Activated T-cell treated with anti-CD3 and anti-CD28 coated beads, Interleukin-2, amount 50 U/mL, for 4 hours (primary cell): ENCODE measurements around the gene KATNBL1. TPM values are rescaled to one million over a fixed set of nuclear protein-coding genes. Genes with fewer than 3 reads are reported as not detected.
A peak's percentile ranks its signal among the peaks of the same experiment; 100 is the strongest.

Source experiments
- ATAC-seq, 2 donors: fragments of 200-7000 bp; cut with Tn5 transposase; one replicate each; pipeline ENCODE4 v1.10.0; 2021
- DNase-seq: peaks from one replicate; pipeline ENCODE4 v3.0.0-alpha.2; 2020
- H3K27me3 Mint-ChIP-seq: one replicate; pipeline ENCODE4 v1.8.0; 2021; ENCODE audit warnings: low read depth, mixed read lengths
- H3K36me3 Mint-ChIP-seq: one replicate; pipeline ENCODE4 v1.8.0; 2022; ENCODE audit warnings: mixed read lengths; ENCODE audit not compliant: insufficient read depth
- H3K4me1 Mint-ChIP-seq: one replicate; pipeline ENCODE4 v1.8.0; 2021; ENCODE audit warnings: low read depth, mixed read lengths
- H3K4me3 Mint-ChIP-seq: one replicate; pipeline ENCODE4 v1.8.0; 2021; ENCODE audit warnings: mild to moderate bottlenecking, moderate library complexity, mixed read lengths
- H3K9me3 Mint-ChIP-seq: one replicate; pipeline ENCODE4 v1.8.0; 2021; ENCODE audit warnings: mixed read lengths
- total RNA-seq, 3 donors: library from RNA; stranded (reverse); gene quantifications; one replicate each; pipeline ENCODE4 v1.2.1, GENCODE V29; 2021

KATNBL1 gene, protein sequence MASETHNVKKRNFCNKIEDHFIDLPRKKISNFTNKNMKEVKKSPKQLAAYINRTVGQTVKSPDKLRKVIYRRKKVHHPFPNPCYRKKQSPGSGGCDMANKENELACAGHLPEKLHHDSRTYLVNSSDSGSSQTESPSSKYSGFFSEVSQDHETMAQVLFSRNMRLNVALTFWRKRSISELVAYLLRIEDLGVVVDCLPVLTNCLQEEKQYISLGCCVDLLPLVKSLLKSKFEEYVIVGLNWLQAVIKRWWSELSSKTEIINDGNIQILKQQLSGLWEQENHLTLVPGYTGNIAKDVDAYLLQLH
- total RNA-seq = 10 to 100 TPM; 30.8 to 35.1 (median 34.0) TPM

DNA sequence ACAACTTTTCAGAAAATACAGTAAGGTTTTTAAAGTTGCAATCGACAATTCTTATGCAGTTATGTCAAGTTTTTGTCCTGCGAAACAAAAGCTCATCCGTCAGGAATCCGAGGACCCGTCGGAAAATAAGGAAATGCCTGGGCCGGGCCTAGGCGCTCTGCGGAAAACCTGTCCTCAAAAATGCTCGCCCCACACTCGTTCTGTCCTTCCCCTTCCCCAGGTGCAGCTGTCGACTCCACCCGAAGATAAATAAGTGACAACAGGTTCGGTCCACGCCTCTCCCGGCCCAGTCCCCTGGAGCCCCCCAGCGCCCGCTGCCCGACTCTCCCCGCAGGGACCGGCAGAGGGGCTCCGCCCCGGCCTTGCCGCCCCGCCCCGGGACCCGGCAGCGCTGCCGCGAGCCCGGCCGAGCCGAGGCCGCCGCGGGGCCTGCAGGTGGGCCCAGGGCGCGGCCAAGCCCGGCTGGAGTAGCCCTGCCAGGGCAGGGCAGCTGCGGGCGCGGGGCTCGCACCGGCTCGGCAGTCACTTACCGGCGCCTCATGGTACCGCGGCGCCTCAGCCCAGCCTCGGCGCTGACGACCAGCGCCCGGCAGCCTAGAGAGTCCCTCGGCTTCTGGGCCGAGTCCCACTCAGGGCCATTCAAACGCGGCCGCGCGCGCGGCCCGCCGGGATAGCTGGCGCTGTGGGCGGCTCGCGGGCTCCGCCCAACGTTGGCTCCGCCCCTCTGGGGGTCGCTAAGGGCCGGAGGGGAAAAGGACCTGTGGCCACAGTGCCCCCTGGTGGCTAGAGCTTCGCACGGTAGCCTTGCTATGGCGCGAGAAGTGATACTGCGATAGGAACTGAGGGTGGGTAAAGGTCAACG lies at the start of gene KATNBL1:
Gene KATNBL1, minus strand, starts transcription at position 676 of the 862 bp plus-strand sequence. CDS start 46,420 bp downstream, outside the sequence.
- ATAC-seq (peak; percentile 96 to 97), DNase-seq (peak; percentile 97)
- H3K9me3 Mint-ChIP-seq = no peaks in the 10 kb centered on the region
- H3K36me3 Mint-ChIP-seq = peaks cover 10% of the 10 kb centered on the region
- H3K4me1 Mint-ChIP-seq = peaks cover 19% of the 10 kb centered on the region
- H3K4me3 Mint-ChIP-seq = peak within 1 kb of the TSS; percentile 89
- no peaks in the 10 kb centered on the region for H3K27me3 Mint-ChIP-seq

DNA sequence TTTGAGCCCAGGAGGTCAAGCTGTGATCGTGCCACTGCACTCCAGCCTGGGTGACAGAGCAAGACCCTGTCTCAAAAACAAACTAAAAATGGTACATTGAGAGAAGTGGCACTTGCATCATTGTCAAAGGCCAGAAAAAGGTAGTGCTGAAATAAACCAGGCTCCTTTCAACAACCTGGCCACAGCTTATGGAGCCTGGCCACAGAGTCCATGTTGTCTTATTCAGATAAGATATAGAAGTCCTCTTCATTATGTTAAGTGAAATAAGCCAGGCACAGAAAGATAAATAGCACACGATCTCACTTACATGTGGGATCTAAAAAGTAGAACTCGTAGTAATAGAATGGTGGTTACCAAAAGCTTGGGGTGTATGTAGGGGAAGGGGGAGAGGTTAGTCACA lies 49.7 kb upstream of the KATNBL1 start:
- peaks cover 23% of the 10 kb centered on the region for H3K36me3 Mint-ChIP-seq
- H3K4me3 Mint-ChIP-seq = no peak overlapping the region
- ATAC-seq = no peak

DNA sequence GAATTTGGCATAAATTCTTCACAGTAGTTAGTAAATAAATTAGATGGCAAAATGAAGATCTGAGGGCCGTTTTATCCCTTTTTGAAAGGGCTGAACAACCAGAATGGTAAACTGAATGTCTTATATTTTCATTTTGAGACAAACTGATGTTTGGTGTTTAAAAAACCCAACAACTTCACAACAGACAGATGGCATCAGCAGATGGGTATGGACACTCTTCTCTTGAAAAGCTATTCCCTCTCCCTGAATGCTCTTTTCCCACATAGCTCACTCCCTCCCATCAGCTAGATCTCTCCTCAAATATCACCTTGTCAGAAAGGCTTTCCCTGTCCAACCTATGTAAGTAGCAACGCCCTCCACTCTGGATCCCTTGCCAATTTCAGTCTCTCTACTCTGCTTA lies 48.3 kb upstream of the KATNBL1 start:
- H3K4me1 Mint-ChIP-seq = no peaks in the 10 kb centered on the region
- ATAC-seq (no peak), DNase-seq (no peak)
- no peaks in the 10 kb centered on the region for H3K27me3 Mint-ChIP-seq
- no peaks in the 10 kb centered on the region for H3K9me3 Mint-ChIP-seq
- H3K36me3 Mint-ChIP-seq = peaks cover 32% of the 10 kb centered on the region
- H3K4me3 Mint-ChIP-seq = no peak overlapping the region

More for the DNA sequence above, 49.7 kb upstream of the KATNBL1 start:
- Mint-ChIP-seq H3K9me3 (no peaks in the 10 kb centered on the region), H3K27me3 (no peaks in the 10 kb centered on the region), H3K4me1 (peaks cover 3% of the 10 kb centered on the region)
- DNase-seq = no peak

DNA sequence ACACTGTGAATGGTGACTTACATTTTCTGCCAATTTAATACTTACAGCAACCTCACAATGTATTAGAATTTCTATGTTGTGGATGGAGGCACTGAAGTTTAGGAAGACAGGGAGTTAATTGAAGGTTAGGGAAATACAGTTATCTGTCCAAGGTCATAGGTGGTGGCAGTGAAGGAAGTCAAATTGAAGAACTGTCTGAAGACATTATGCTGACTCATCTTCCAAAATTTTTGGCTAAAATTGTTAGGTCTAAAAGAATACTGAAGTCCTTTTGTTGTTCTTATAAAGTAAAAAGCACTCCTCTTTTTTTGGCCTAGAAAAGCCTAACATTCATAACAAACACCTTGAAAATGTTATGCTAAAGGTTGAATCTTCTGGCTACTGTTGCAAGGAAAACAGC lies 42.6 kb upstream of the KATNBL1 start:
- Mint-ChIP-seq H3K36me3 (peaks cover 37% of the 10 kb centered on the region), H3K9me3 (no peaks in the 10 kb centered on the region), H3K4me3 (no peak overlapping the region), H3K4me1 (peaks cover 8% of the 10 kb centered on the region), H3K27me3 (no peaks in the 10 kb centered on the region)
- ATAC-seq = no peak
- no peak for DNase-seq

DNA sequence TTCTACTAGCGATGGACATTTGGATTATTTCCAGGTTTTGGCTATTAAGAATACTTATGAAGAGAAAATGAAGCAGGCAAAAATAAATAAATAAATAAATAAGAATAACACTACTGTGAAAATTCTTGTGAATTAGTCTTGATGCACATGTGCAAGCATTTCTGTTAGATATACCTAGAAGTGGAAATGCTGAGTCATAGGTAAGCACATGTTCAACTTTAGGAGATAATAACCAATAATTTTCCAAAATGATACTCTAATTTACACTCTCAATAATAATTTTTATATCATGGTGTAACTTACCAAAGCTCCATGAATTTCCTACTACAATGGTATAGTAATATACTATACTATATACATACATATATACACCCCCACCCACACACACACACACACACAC lies 38.3 kb upstream of the KATNBL1 start:
- H3K4me1 Mint-ChIP-seq = peaks cover 8% of the 10 kb centered on the region
- no peaks in the 10 kb centered on the region for H3K9me3 Mint-ChIP-seq
- H3K27me3 Mint-ChIP-seq = no peaks in the 10 kb centered on the region
- peaks cover 26% of the 10 kb centered on the region for H3K36me3 Mint-ChIP-seq
- no peak overlapping the region for H3K4me3 Mint-ChIP-seq
- DNase-seq = no peak
- ATAC-seq = no peak

DNA sequence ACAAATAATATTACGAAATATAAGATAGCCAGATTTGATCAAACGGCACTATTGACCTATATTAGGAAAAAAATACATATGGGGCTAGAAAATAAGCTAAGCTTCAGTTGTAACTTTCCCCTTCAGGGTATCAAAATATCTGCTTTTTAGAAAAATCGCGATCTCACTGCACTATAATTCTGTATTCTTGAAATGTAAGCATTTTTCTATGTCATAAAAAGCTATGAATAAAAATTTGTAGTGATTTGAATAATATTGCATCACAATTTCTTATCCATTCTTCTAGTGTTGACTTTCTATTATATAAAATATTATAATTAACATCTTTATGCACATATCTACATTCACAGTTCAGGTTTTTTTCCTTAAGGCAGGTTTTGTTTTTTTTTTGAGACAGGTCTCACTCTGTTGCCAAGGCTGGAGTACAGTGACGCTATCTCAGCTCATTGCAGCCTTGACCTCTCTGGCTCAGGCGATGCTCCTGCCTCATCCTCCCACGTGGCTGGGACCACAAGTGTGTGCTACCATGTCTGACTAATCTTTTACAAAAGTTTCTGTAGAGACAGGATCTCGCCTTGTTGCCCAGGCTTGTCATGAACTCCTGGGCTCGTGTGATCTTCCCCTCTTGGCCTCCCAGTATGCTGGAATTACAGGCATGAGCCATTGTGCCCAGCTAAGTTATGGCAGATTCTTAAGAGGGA lies 36.5 kb upstream of the KATNBL1 start:
- peaks cover 20% of the 10 kb centered on the region for H3K36me3 Mint-ChIP-seq

DNA sequence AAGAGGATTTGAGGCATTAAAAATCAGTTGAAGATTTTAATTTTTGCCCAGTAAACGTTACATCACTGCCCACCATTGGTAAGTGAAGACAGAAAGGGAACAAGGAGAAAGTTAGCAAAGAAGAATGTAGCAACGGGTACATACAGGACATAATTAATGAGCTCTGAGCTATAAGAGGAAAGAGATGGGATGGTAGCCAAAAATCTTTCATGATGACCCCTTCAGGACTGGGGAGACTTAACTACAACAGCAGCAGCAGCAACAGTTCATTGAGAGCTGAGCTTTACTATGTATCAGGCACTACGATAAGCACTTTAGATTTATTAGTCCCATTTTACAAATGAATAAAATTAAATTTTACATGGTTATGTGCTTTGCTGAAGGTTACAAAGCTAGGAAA lies 33.3 kb upstream of the KATNBL1 start:
- no peak for DNase-seq
- ATAC-seq = no peak
- no peaks in the 10 kb centered on the region for H3K27me3 Mint-ChIP-seq
- no peaks in the 10 kb centered on the region for H3K9me3 Mint-ChIP-seq
- H3K36me3 Mint-ChIP-seq = peaks cover 22% of the 10 kb centered on the region
- peaks cover 24% of the 10 kb centered on the region for H3K4me1 Mint-ChIP-seq
- H3K4me3 Mint-ChIP-seq = no peak overlapping the region

More for the DNA sequence above, 36.5 kb upstream of the KATNBL1 start:
- Mint-ChIP-seq H3K9me3 (no peaks in the 10 kb centered on the region), H3K4me3 (no peak overlapping the region), H3K27me3 (no peaks in the 10 kb centered on the region), H3K4me1 (peaks cover 10% of the 10 kb centered on the region)
- ATAC-seq (peak in 1 of 2 donors; percentile 56), DNase-seq (no peak)

DNA sequence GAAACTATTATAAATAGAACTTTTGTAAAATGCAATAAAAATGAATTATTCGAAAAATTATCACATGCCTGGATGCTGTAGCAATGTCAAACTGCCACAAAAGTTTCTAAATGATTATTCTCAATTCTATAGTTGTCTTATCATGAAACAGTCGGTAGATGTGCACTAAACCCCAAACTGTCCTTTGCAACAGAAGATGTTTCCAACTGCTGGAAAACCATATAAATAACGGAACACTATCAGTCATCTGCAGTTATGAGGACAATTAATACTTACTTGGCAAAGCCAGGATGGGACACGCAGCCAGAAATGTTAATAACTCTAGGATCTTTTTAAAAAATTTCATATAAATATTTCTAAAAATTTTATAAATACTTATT lies 32.4 kb upstream of the KATNBL1 start:
- Mint-ChIP-seq H3K4me3 (no peak overlapping the region), H3K36me3 (peaks cover 25% of the 10 kb centered on the region)
- no peak for ATAC-seq

DNA sequence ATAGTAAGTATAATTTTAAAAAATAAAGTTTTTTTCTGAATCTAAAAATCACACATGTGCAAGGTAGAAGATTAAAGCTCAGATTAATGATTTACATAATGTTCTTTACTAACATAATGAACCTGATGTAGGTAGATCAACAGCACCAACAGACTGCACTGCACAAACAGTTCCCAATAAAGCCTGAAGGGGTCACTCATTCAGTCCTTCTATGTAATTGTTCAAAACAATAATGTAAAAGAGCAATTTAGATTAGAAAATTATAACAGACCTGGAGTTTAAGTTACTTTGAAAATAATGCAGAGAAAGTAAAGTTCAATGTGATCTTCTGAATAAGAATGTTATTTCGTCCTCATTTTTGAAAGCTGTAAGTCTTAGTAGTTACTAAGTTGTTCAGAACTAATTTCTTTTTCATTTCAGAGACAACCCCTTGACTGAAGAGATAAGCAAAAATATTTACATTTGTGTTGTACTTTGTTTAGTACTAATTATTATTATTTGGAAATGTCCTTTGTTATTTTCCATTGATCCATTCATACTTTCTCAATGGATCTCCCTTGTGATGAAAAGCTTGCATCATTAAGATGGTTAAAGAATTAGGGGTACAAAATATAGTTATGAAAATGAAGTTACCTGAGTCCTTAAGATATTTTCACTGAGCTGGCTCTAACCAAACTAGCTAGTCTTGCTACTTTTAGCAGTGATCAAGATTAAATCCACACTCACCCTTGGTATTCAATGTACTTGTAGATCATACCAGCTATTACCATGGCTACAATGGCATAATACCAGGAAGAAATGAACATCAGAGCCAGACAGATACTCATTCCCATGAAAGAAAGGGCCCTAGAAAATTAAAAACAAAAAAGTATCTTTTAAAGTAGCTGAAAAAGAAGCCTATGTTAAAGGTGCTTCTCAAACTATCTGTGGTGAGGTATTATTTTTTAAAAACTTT lies 31.8 kb upstream of the KATNBL1 start:
- Mint-ChIP-seq H3K4me3 (no peak overlapping the region), H3K36me3 (peaks cover 28% of the 10 kb centered on the region), H3K9me3 (no peaks in the 10 kb centered on the region), H3K27me3 (no peaks in the 10 kb centered on the region), H3K4me1 (peaks cover 21% of the 10 kb centered on the region)
- peak; percentile 20 for DNase-seq
- peak; percentile 34 to 54 for ATAC-seq

More for the DNA sequence above, 32.4 kb upstream of the KATNBL1 start:
- H3K4me1 Mint-ChIP-seq = peaks cover 21% of the 10 kb centered on the region
- no peaks in the 10 kb centered on the region for H3K9me3 Mint-ChIP-seq
- no peaks in the 10 kb centered on the region for H3K27me3 Mint-ChIP-seq
- DNase-seq = no peak

DNA sequence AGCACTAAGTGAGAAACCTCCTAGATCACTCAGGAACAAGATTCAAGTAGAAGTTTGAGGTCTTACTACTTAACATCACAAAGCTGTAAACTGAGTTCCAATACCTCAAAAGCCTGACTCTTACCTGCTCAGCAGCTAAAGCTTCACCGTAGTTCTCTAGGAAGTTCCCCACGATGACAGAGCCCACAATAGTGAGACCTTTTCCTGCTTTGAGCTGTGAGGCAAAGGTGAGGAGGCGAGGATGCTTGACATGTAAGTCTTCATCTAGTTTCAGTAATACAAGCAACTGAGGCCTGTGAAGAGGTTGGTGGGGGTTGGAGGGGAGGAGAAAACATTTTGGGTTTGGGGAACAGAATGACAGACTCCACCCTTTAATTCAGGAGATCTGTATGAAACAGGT lies 30.6 kb upstream of the KATNBL1 start:
- ATAC-seq = peak; percentile 41 to 46
- H3K4me3 Mint-ChIP-seq = no peak overlapping the region
- no peaks in the 10 kb centered on the region for H3K27me3 Mint-ChIP-seq
- no peak for DNase-seq
- peaks cover 21% of the 10 kb centered on the region for H3K4me1 Mint-ChIP-seq
- peaks cover 36% of the 10 kb centered on the region for H3K36me3 Mint-ChIP-seq
- no peaks in the 10 kb centered on the region for H3K9me3 Mint-ChIP-seq

DNA sequence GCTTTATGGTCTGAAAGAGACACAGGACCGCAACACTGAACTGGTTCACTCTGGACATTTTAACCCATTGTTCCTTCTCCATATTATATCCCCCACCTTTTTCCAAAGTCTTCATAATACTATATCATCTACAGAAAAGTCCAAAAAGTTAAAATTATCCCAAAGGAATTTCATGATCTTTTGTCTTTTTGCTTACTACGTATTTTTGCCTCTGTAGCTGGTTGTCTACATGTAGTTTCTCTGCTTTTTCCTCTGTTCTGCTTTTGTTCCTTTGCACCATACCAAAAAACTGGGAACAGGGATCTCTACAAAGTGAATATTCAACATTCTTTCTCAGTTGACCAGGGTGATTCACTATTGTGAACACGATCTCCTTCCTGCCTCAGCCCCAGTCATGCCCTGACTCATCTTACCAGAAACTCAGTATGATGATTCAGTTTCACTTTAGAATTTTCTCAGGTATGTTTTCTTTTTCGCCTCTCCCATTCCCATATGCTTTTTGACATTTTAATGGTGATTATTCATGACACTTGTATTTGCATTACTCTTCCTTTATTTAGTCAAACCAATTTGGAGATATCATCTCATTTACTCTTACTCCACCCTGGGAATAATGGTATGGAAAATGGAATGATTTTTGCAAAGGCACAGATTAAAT lies 29.4 kb upstream of the KATNBL1 start:
- Mint-ChIP-seq H3K4me3 (peak overlapping the region; percentile 38), H3K4me1 (peaks cover 21% of the 10 kb centered on the region), H3K27me3 (no peaks in the 10 kb centered on the region), H3K9me3 (no peaks in the 10 kb centered on the region), H3K36me3 (peaks cover 33% of the 10 kb centered on the region)
- ATAC-seq (peak; percentile 92 to 94), DNase-seq (no peak)

DNA sequence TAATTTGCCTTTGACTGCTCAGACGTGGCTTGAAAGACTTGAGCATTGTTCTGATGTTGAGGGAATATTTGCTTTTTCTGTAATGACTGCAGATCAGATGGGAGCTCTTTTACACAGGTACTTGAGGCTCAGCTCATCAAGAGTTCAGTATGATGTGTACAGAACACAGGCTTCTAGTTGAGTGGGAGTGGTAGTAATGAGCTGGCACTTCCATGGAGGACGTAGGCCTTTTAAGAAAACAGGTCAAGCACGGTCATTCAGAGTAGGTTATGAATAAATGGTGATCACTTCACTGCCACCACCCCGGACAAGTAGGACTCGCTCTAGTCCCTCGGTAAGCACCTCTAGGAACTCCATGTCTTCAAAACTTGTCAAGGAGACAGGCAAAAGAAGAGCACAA lies 23.7 kb upstream of the KATNBL1 start:
- DNase-seq (no peak), ATAC-seq (peak; percentile 21 to 34)
- Mint-ChIP-seq H3K9me3 (no peaks in the 10 kb centered on the region), H3K27me3 (no peaks in the 10 kb centered on the region), H3K4me3 (no peak overlapping the region), H3K4me1 (no peaks in the 10 kb centered on the region), H3K36me3 (peaks cover 32% of the 10 kb centered on the region)
